MCF 10A (cell line): ENCODE measurements around the gene SSC5D. TPM values are rescaled to one million over a fixed set of nuclear protein-coding genes. Genes with fewer than 3 reads are reported as not detected.
A peak's percentile ranks its signal among the peaks of the same experiment; 100 is the strongest.

ENCODE experiments used
- BruUV-seq: library from RNA; stranded (reverse); fragments of 400-500 nt; replicated peaks from 2 replicates; lab custom pipeline; 2021; lab: Mats Ljungman, UMichigan
- CTCF ChIA-PET: fragments of 300-600 bp; sonication (Branson Sonifier 250); formaldehyde crosslinking; extraction: SDS; loops from one replicate; lab custom pipeline; 2021; ENCODE audit warnings: antibody characterized with exemption, inconsistent platforms; lab: Yijun Ruan, JAX
- POLR2A ChIA-PET: fragments of 300-600, 350-650 bp; sonication (Branson Sonifier 250); formaldehyde crosslinking; extraction: SDS; loops from one replicate; lab custom pipeline; 2020; ENCODE audit warnings: antibody characterized with exemption, inconsistent platforms; lab: Yijun Ruan, JAX
- DNase-seq: peaks from one replicate; pipeline ENCODE4 v3.0.0-alpha.2; 2018; ENCODE audit not compliant: unreplicated experiment
- H3K27ac Mint-ChIP-seq: one replicate; pipeline ENCODE4 v1.8.0; 2022; ENCODE audit warnings: mild to moderate bottlenecking, low read depth, mixed read lengths; ENCODE audit not compliant: unreplicated experiment
- H3K27me3 Mint-ChIP-seq: one replicate; pipeline ENCODE4 v1.8.0; 2022; ENCODE audit warnings: mixed read lengths; ENCODE audit not compliant: insufficient read depth, unreplicated experiment
- H3K36me3 Mint-ChIP-seq: one replicate; pipeline ENCODE4 v1.8.0; 2022; ENCODE audit warnings: mild to moderate bottlenecking, moderate library complexity, mixed read lengths; ENCODE audit not compliant: insufficient read depth, unreplicated experiment
- H3K4me1 Mint-ChIP-seq: one replicate; pipeline ENCODE4 v1.8.0; 2022; ENCODE audit warnings: mixed read lengths; ENCODE audit not compliant: insufficient read depth, unreplicated experiment
- H3K4me3 Mint-ChIP-seq: one replicate; pipeline ENCODE4 v1.8.0; 2022; ENCODE audit warnings: mild to moderate bottlenecking, moderate library complexity, mixed read lengths; ENCODE audit not compliant: unreplicated experiment
- H3K9me3 Mint-ChIP-seq: one replicate; pipeline ENCODE4 v1.8.0; 2022; ENCODE audit warnings: mixed read lengths; ENCODE audit not compliant: unreplicated experiment
- CTCF ChIP-seq: fragments of 200-600 bp; IDR thresholded peaks from one replicate; pipeline ENCODE4 v1.8.0; 2022; ENCODE audit warnings: antibody characterized with exemption, mild to moderate bottlenecking; ENCODE audit not compliant: unreplicated experiment
- intact Hi-C: fragments of 100-400 bp; cut with micrococcal nuclease; formaldehyde crosslinking; loops from 2 replicates; pipeline ENCODE4 v1.14.1; 2022
- total RNA-seq: library from RNA; stranded (reverse); gene quantifications from 2 replicates; pipeline ENCODE4 v1.2.3, GENCODE V29; 2022

The SSC5D gene
- total RNA-seq, 1 experiment from 2014 or later: 0.33 TPM

- H3K36me3 Mint-ChIP-seq: no peaks in the 10 kb centered on the region
- no peak overlapping the region for H3K27ac Mint-ChIP-seq
- no TSS peak for BruUV-seq
- no peak for DNase-seq
- intact Hi-C loops: no loop called here
- TF ChIP-seq CTCF: no peak
- POLR2A ChIA-PET: no interaction called here
- H3K27me3 Mint-ChIP-seq: peaks cover 16% of the 10 kb centered on the region
- peaks cover 5% of the 10 kb centered on the region for H3K4me1 Mint-ChIP-seq
- no peak overlapping the region for H3K4me3 Mint-ChIP-seq
- CTCF ChIA-PET: interaction anchor here (1.3 kb wide), 1 partner anchor 112 kb away, joined by 4 read pairs; no protein-coding TSS in a partner anchor
- no peaks in the 10 kb centered on the region for H3K9me3 Mint-ChIP-seq
These were observed 32.6 kb downstream of the SSC5D start for GRCh38 chr19:55520691-55521292.

GRCh38 chr19:55525289-55526101, 37.3 kb downstream of the SSC5D start:
- no peaks in the 10 kb centered on the region for H3K4me1 Mint-ChIP-seq
- CTCF ChIA-PET: interaction anchor here (0.6 to 0.8 kb wide), 2 partner anchors 8 to 22 kb away, joined by 3 read pairs; no protein-coding TSS in a partner anchor
- H3K9me3 Mint-ChIP-seq: no peaks in the 10 kb centered on the region

GRCh38 chr19:55526216-55527196, 38.3 kb downstream of the SSC5D start:
- CTCF ChIA-PET: interaction anchor here (0.6 to 0.8 kb wide), 3 partner anchors 9 to 106 kb away, joined by 3 to 5 read pairs (median 3); no protein-coding TSS in a partner anchor
- peak; percentile 75 for DNase-seq
- Mint-ChIP-seq H3K9me3 (no peaks in the 10 kb centered on the region), H3K4me3 (no peak overlapping the region), H3K27ac (no peak overlapping the region), H3K36me3 (no peaks in the 10 kb centered on the region), H3K27me3 (peaks cover 16% of the 10 kb centered on the region), H3K4me1 (no peaks in the 10 kb centered on the region)
- intact Hi-C loops: no loop called here
- BruUV-seq: no TSS peak
- TF ChIP-seq CTCF: no peak
- POLR2A ChIA-PET: interaction anchor here (0.5 kb wide), 1 partner anchor 755 kb away, joined by 3 read pairs; no protein-coding TSS in a partner anchor

More at GRCh38 chr19:55525289-55526101, 37.3 kb downstream of the SSC5D start:
- TF ChIP-seq CTCF: no peak
- Mint-ChIP-seq H3K27me3 (peaks cover 16% of the 10 kb centered on the region), H3K27ac (no peak overlapping the region), H3K36me3 (no peaks in the 10 kb centered on the region), H3K4me3 (no peak overlapping the region)
- DNase-seq: no peak
- POLR2A ChIA-PET: no interaction called here
- intact Hi-C loops: no loop called here
- no TSS peak for BruUV-seq
